ENCODE measurements around the gene QKI. TPM values are rescaled to one million over a fixed set of nuclear protein-coding genes. Genes with fewer than 3 reads are reported as not detected.

Gene QKI
- total and polyA plus RNA-seq, 10 of the 15 experiments (the other 5 are each of a cell fraction or from before 2014, with no cell fraction given): 4.7 to 72.5 (median 38.9) TPM

- ATAC-seq: no peak
- DNase-seq (ENCODE audit: low read depth, low spot score): no peak
- Histone ChIP-seq H3K9ac (ENCODE audit: control insufficient read depth, insufficient read depth, low read length) (no peak overlapping the region), H3K4me2 (ENCODE audit: control insufficient read depth, insufficient read depth) (no peak overlapping the region), H3K36me3 (ENCODE audit: control insufficient read depth in 2 of 2, insufficient read depth in 2 of 2, low read length in 1 of 2) (no peaks in the 10 kb centered on the region), H3K27ac (ENCODE audit: control insufficient read depth, insufficient read depth) (no peak overlapping the region), H3K27me3 (replicated peaks in 1 of 2; ENCODE audit: control insufficient read depth in 2 of 2, insufficient read depth in 2 of 2, low read length in 1 of 2) (no peaks in the 10 kb centered on the region; a peak in 2 of 4 replicates), H3K79me2 (ENCODE audit: control insufficient read depth, insufficient read depth, low read length) (no peaks in the 10 kb centered on the region), H4K20me1 (ENCODE audit: control insufficient read depth, insufficient read depth) (no peaks in the 10 kb centered on the region), H3K4me3 (no peak overlapping the region), H3K4me1 (ENCODE audit: control insufficient read depth, insufficient read depth, low read length) (no peaks in the 10 kb centered on the region), H3K9me3 (replicated peaks; ENCODE audit: control insufficient read depth, insufficient read depth, low read length) (no peaks in the 10 kb centered on the region), H2AFZ (ENCODE audit: control insufficient read depth, low read depth, low read length) (no peak overlapping the region)
- WGBS (ENCODE audit: insufficient coverage, insufficient replicate concordance, low lambda C conversion rate, missing lambda C conversion rate): 26% methylated on average over 15 of the region's 15 CpGs
- ChIA-PET POLR2A (no interaction called here), RAD21 (ENCODE audit: unreplicated experiment) (no interaction called here), SMC1A (ENCODE audit: uncharacterized antibody, unreplicated experiment) (no interaction called here), CTCF (no interaction called here)
- in situ Hi-C loops (cut with MboI) (no loop called here), intact Hi-C loops (cut with micrococcal nuclease; ENCODE audit: unreplicated experiment) (no loop called here)
- no TSS peak for BruUV-seq (replicated peaks)
- no peak for TF ChIP-seq ATF2 (IDR thresholded peaks at IDR 0.05; ENCODE audit: low read length)
- TF ChIP-seq LARP7 (IDR thresholded peaks at IDR 0.05): no peak
- TF ChIP-seq ZNF207 (IDR thresholded peaks at IDR 0.05; ENCODE audit: borderline replicate concordance): no peak
- no peak for TF ChIP-seq E2F4 (IDR thresholded peaks at IDR 0.05; ENCODE audit: low read depth, low read length)
- no peak for TF ChIP-seq GABPA (IDR thresholded peaks at IDR 0.05; ENCODE audit: low read depth)
- no peak for TF ChIP-seq NRF1 (conservative IDR thresholded peaks at IDR 0.05; ENCODE audit: low read depth, low read length)
- TF ChIP-seq MXI1 (IDR thresholded peaks at IDR 0.05; ENCODE audit: low read depth, low read length): no peak
- TF ChIP-seq YBX1 (IDR thresholded peaks at IDR 0.05): no peak
- no peak for TF ChIP-seq HCFC1 (IDR thresholded peaks at IDR 0.05; ENCODE audit: low read length)
- TF ChIP-seq ZNF687 (IDR thresholded peaks at IDR 0.05): no peak
- no peak for TF ChIP-seq ZNF622 (IDR thresholded peaks at IDR 0.05)
- TF ChIP-seq POLR2AphosphoS2 (IDR thresholded peaks at IDR 0.05; ENCODE audit: low read depth, low read length): no peak
- FAIRE-seq: no peak
Observed at GRCh38 chr6:163369628-163370365, 44.7 kb upstream of the QKI start.
